ENCODE measurements around the gene HCRT.

The HCRT gene

GRCh38 chr17:42138749-42139492 is 46.3 kb downstream of the HCRT start:
- no peak for DNase-seq (ENCODE audit: low read depth)

GRCh38 chr17:42136654-42137051 is 48.6 kb downstream of the HCRT start:
- no peak for DNase-seq (ENCODE audit: low read depth)

GRCh38 chr17:42135664-42136653 is 49.3 kb downstream of the HCRT start:
- no peak for DNase-seq (ENCODE audit: low read depth)

DNA sequence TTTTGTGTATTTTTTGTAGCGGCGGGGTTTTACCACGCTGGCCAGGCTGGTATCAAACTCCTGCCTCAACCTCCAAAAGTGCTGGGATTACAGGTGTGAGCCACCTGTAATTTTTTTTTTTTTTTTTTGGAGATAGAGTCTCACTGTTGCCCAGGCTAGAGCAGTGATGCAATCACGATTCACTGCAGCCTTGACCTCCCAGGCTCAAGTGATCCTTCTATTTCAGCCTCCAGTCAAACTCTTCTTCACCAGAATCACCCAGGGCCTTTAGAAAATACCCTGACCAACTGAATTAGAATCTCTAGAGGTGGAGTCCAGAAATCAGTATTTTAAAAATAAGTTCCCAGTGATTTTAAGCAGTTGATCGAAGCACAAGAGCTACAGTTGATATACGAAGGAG is 50.1 kb downstream of the HCRT start:
- no peak for DNase-seq (ENCODE audit: low read depth)

Data from stimulated activated CD8-positive, alpha-beta memory T cell treated with anti-CD3 and anti-CD28 coated beads, Interleukin-15, amount 100 ng/mL, for 1 hour (primary cell).